Esophagus muscularis mucosa (tissue), 4 donors: ENCODE measurements around the gene SLC25A26. TPM values are rescaled to one million over a fixed set of nuclear protein-coding genes. Genes with fewer than 3 reads are reported as not detected.
A peak's percentile ranks its signal among the peaks of the same experiment; 100 is the strongest.

Experiments used
- DNase-seq: peaks from one replicate; pipeline ENCODE4 v3.0.0-alpha.2; 2017; ENCODE audit errors: extremely low spot score
- H3K27ac ChIP-seq, 4 donors: fragments of 200-600 bp; sonication (generic); replicated peaks in 1 of 4; 1 replicate in 3 of 4; 2 replicates in 1 of 4; pipeline ENCODE4 v1.5.1; 2016 to 2019; ENCODE audit warnings: mild to moderate bottlenecking in 1 of 4
- H3K27me3 ChIP-seq, 4 donors: fragments of 200-600 bp; sonication (generic); one replicate each; pipeline versions ENCODE4 v1.5.1 to v1.6.0; 2016 to 2019
- H3K36me3 ChIP-seq, 4 donors: fragments of 200-600 bp; sonication (generic); one replicate each; pipeline ENCODE4 v1.5.1; 2016 to 2019
- H3K4me1 ChIP-seq, 4 donors: fragments of 200-600 bp; sonication (generic); one replicate each; pipeline ENCODE4 v1.5.1; 2016 to 2019
- H3K4me3 ChIP-seq, 4 donors: fragments of 200-600 bp; sonication (generic); 1 replicate in 2 of 4; 2 replicates in 2 of 4; pipeline ENCODE4 v1.5.1; 2016 to 2019; ENCODE audit warnings: mild to moderate bottlenecking in 4 of 4, moderate library complexity in 1 of 4
- H3K9me3 ChIP-seq, 4 donors: fragments of 200-600 bp; sonication (generic); 1 replicate in 3 of 4; 2 replicates in 1 of 4; pipeline ENCODE4 v1.5.1; 2016 to 2019
- CTCF ChIP-seq, 3 experiments: fragments of 200-600 bp in 2 of 3; fragments of 450-650 bp in 1 of 3; sonication (generic) in 2 of 3; IDR thresholded peaks; one replicate each; pipeline ENCODE4 v1.5.1; 2017 to 2019; ENCODE audit warnings: antibody characterized with exemption in 3 of 3, mild to moderate bottlenecking in 2 of 3, moderate library complexity in 1 of 3
- EP300 ChIP-seq: sonication (generic); formaldehyde crosslinking; IDR thresholded peaks from one replicate; pipeline ENCODE4 v1.6.1; 2017; ENCODE audit warnings: antibody characterized with exemption
- POLR2A ChIP-seq: fragments of 450-650 bp; IDR thresholded peaks from one replicate; pipeline ENCODE4 v1.6.1; 2017; ENCODE audit warnings: antibody characterized with exemption, moderate library complexity, mild to moderate bottlenecking, low read depth
- POLR2AphosphoS5 ChIP-seq, 2 donors: sonication (generic); formaldehyde crosslinking; IDR thresholded peaks; one replicate each; pipeline ENCODE4 v1.6.1; 2017; ENCODE audit warnings: antibody characterized with exemption in 2 of 2
- WGBS: methylation state at CpG from one replicate; pipeline ENCODE4 v1.1.5; 2018; 5-methylcytosine and 5-hydroxymethylcytosine counted together
- intact Hi-C: fragments of 100-400 bp; cut with DNase I; formaldehyde crosslinking; loops from one replicate; pipeline ENCODE4 v1.15.1; 2023
- small RNA-seq, 3 donors: library from RNA; depleted of rRNA; stranded (forward); fragments of <200 nt; gene quantifications; one replicate each; pipeline ENCODE3, GENCODE V24; 2016
- total RNA-seq, 4 donors: library from RNA; depleted of rRNA; stranded (reverse); fragments of >200 nt; gene quantifications; one replicate each; pipeline versions ENCODE4 v1.1.0 to v1.2.1, GENCODE V29; 2016

The SLC25A26 gene
- total RNA-seq, 4 donors from 2014 or later: 23.0 to 39.0 (median 26.0) TPM

GRCh38 chr3:66426135-66426534 is 205.3 kb downstream of the SLC25A26 start:
- Histone ChIP-seq H3K9me3 (peaks cover 0 to 3% (median 0%) of the 10 kb centered on the region in 4 donors), H3K4me3 (no peak overlapping the region), H3K27me3 (no peaks in the 10 kb centered on the region), H3K4me1 (peaks cover 58 to 82% (median 75%) of the 10 kb centered on the region in 4 donors), H3K36me3 (peaks cover 0 to 2% (median 0%) of the 10 kb centered on the region in 4 donors), H3K27ac (peak overlapping the region; percentile 61 to 73 (median 66))
- 74% methylated on average over 1 of the region's 1 CpG for WGBS
- no peak for TF ChIP-seq EP300
- TF ChIP-seq POLR2AphosphoS5 (IDR thresholded peaks at IDR 0.05): no peak
- no peak for TF ChIP-seq CTCF (IDR thresholded peaks at IDR 0.05)
- TF ChIP-seq POLR2A: no peak
- no peak for DNase-seq
- intact Hi-C loops: no loop called here

- TF ChIP-seq POLR2A (no peak), EP300 (no peak)
- no peaks in the 10 kb centered on the region for H3K9me3 ChIP-seq
- intact Hi-C loops: no loop called here
- H3K4me3 ChIP-seq: no peak overlapping the region
- H3K27ac ChIP-seq: peak overlapping the region in 3 of 4 donors; percentile 63 to 75 (median 68)
- 90% methylated on average over 3 of the region's 3 CpGs for WGBS
- H3K36me3 ChIP-seq: peaks cover 0 to 4% (median 0%) of the 10 kb centered on the region in 4 donors
- DNase-seq: no peak
- peaks cover 69 to 94% (median 84%) of the 10 kb centered on the region in 4 donors for H3K4me1 ChIP-seq
- no peaks in the 10 kb centered on the region for H3K27me3 ChIP-seq
Observed at GRCh38 chr3:66427352-66427751, 206.6 kb downstream of the SLC25A26 start.

DNA sequence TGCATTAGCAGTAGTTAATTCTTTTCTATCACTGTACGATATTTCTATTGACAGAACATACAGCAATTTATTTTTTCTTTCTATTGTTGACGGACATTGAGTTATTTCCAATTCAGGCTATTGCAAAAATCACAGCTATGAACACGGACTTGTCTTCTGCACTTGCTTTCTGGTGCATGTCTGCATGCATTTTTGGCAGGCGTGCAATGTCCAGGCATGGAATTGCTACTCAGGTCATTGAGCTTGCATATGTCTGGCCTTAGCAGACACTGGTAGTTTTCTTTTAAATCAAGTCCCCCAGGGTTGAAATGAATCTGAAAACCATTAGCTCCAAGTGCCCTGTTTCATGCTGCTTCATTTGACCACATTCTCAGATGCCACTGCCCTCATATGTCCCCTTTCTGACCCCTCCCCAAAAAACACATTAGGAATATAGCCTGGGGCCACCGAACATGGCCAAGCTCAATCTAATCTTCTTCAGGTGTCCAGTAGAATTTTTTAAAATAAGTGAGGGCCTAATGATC is 207.2 kb downstream of the SLC25A26 start:
- Histone ChIP-seq H3K4me1 (peaks cover 76 to 100% (median 91%) of the 10 kb centered on the region in 4 donors), H3K36me3 (peaks cover 0 to 4% (median 0%) of the 10 kb centered on the region in 4 donors), H3K27me3 (no peaks in the 10 kb centered on the region), H3K4me3 (no peak overlapping the region), H3K27ac (peak overlapping the region; percentile 72 to 77 (median 75)), H3K9me3 (no peaks in the 10 kb centered on the region)
- WGBS: 61% methylated on average over 5 of the region's 5 CpGs
- TF ChIP-seq POLR2AphosphoS5 (IDR thresholded peaks at IDR 0.05): no peak
- TF ChIP-seq POLR2A: no peak
- no peak for TF ChIP-seq CTCF (IDR thresholded peaks at IDR 0.05)
- no peak for TF ChIP-seq EP300
- DNase-seq: no peak
- intact Hi-C loops: no loop called here

Small RNA genes within 50 kb of the gene (small RNA-seq; reads per million reads assigned to genes)
- gene RN7SL482P: 0 reads per million in 3 donors
- 0 reads per million in 3 donors for gene RNU6-787P

Other genes with a start within 250 kb of the SLC25A26 start
- 10 to 100 TPM; 17.1 to 35.1 (median 25.2) TPM for gene MAGI1, start 182.1 kb upstream of the SLC25A26 start, total RNA-seq